NCI-H446 (cell line): ENCODE measurements around the gene GZMM.
A peak's percentile ranks its signal among the peaks of the same experiment; 100 is the strongest.

ENCODE experiments used
- DNase-seq, 2 experiments: peaks; one replicate each; lab custom pipeline; 2025; lab: John Stamatoyannopoulos, UW

GZMM gene

GRCh38 chr19:543910-544608 is at the start of gene GZMM:
Gene GZMM (plus strand): TSS chr19:544053. CDS start chr19:544072, 19 bp downstream.
- DNase-seq, result no peak

- no peak for DNase-seq
Measured at GRCh38 chr19:494171-495080, 49.4 kb upstream of the GZMM start.

- no peak for DNase-seq
Measured at GRCh38 chr19:495081-495401, 48.8 kb upstream of the GZMM start.

- DNase-seq, result peak; percentile 43 to 65
Measured at GRCh38 chr19:495402-496111, 48.3 kb upstream of the GZMM start.

- DNase-seq, result no peak
Measured at GRCh38 chr19:496112-496665, 47.7 kb upstream of the GZMM start, which contains the start of gene MADCAM1. Gene MADCAM1 (plus strand): TSS chr19:496486. CDS start chr19:496500, 14 bp downstream.

GRCh38 chr19:496986-497385 is 46.9 kb upstream of the GZMM start:
- no peak for DNase-seq

- DNase-seq, result no peak
Measured at GRCh38 chr19:497491-497868, 46.4 kb upstream of the GZMM start.

- no peak for DNase-seq
Measured at GRCh38 chr19:497869-498510, 45.9 kb upstream of the GZMM start.

GRCh38 chr19:498511-498891 is 45.4 kb upstream of the GZMM start:
- DNase-seq, result no peak

- no peak for DNase-seq
Measured at GRCh38 chr19:498977-499623, 44.8 kb upstream of the GZMM start.

- no peak for DNase-seq
Measured at GRCh38 chr19:501646-502045, 42.2 kb upstream of the GZMM start.

GRCh38 chr19:504616-505015 is 39.2 kb upstream of the GZMM start:
- no peak for DNase-seq

GRCh38 chr19:506404-507285 is 37.2 kb upstream of the GZMM start:
- DNase-seq, result peak; percentile 100

GRCh38 chr19:507286-508203 is 36.3 kb upstream of the GZMM start, which contains the start of gene TPGS1:
Gene TPGS1 (plus strand): TSS chr19:507497. CDS start chr19:507507, 10 bp downstream.
- DNase-seq, result peak; percentile 86 to 91

GRCh38 chr19:508204-509150 is 35.4 kb upstream of the GZMM start:
- no peak for DNase-seq

GRCh38 chr19:510606-511100 is 33.2 kb upstream of the GZMM start:
- DNase-seq, result peak; percentile 67 to 89

GRCh38 chr19:511101-511851 is 32.6 kb upstream of the GZMM start:
- no peak for DNase-seq
